Measurements from ENCODE around the gene RXRB. TPM values are rescaled to one million over a fixed set of nuclear protein-coding genes. Genes with fewer than 3 reads are reported as not detected.

RXRB gene
- total and polyA plus RNA-seq, 2 of the 13 experiments (the other 11 are each of a cell fraction or from before 2014, with no cell fraction given), result 26.7 to 55.7 TPM

DNA sequence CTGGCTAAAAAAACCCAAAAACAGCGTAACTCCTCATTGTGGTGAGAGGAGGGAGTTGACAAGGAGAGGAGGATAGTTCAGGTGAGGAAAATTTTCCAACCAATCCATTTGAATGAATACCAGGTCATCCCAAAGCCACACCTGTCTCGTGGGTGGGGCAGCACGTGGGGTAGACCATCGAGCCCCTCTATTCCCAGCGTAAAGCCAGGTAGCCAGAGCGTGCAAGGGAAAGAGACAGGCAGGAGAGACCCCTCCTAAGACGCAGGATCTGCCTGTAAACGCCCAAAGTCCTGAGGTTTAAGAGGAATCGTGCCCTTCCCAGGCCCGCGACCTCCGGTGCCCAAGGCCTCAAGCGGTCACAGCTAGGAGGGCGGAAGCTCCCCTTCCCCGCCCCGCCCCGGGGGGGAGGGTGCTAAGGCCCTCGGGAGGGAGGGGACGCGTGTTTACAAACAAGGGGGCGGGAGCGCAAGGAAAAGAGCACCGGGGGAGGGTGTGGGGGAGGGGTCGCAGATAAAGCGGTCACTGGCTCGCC lies 712 bp downstream of the RXRB start (continued):
- TF ChIP-seq PAX8 (CRISPR knock-in tag; IDR thresholded peaks at IDR 0.05; ENCODE audit: borderline replicate concordance), result 0 out of 2 replicates have a peak, but pooled peaks have one; percentile 28
- TF ChIP-seq DNMT3B (CRISPR knock-in tag; conservative IDR thresholded peaks at IDR 0.05), result 0 out of 2 replicates have a peak, but pooled peaks have one; percentile 57
- no peak for TF ChIP-seq NFYB (CRISPR knock-in tag; IDR thresholded peaks at IDR 0.05)
- 0 out of 2 replicates have a peak, but pooled peaks have one; percentile 64 for TF ChIP-seq ZNF589 (CRISPR knock-in tag; conservative IDR thresholded peaks at IDR 0.05)
- TF ChIP-seq TBX2 (CRISPR knock-in tag; IDR thresholded peaks at IDR 0.05; ENCODE audit: borderline replicate concordance), result peak; percentile 73; the same call in 1 of the 2 replicates
- TF ChIP-seq NCOR1 (IDR thresholded peaks at IDR 0.05; ENCODE audit: borderline replicate concordance, low read length), result peak; percentile 61; the same call in 1 of the 2 replicates
- peak; percentile 65; the same call in 1 of the 2 replicates for TF ChIP-seq ARNT2 (CRISPR knock-in tag; IDR thresholded peaks at IDR 0.05; ENCODE audit: low read depth)
- TF ChIP-seq ZNF780A (CRISPR knock-in tag; IDR thresholded peaks at IDR 0.05), result peak; percentile 75; the same call in 1 of the 2 replicates
- peak; percentile 56; the same call in 1 of the 2 replicates for TF ChIP-seq ZSCAN22 (CRISPR knock-in tag; IDR thresholded peaks at IDR 0.05)
- peak; percentile 71; the same call in 1 of the 2 replicates for TF ChIP-seq ZNF44 (CRISPR knock-in tag; IDR thresholded peaks at IDR 0.05)
- TF ChIP-seq ZSCAN20 (CRISPR knock-in tag; IDR thresholded peaks at IDR 0.05; ENCODE audit: borderline replicate concordance), result no peak
- TF ChIP-seq, protein P1, sequence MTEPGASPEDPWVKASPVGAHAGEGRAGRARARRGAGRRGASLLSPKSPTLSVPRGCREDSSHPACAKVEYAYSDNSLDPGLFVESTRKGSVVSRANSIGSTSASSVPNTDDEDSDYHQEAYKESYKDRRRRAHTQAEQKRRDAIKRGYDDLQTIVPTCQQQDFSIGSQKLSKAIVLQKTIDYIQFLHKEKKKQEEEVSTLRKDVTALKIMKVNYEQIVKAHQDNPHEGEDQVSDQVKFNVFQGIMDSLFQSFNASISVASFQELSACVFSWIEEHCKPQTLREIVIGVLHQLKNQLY (CRISPR knock-in tag; IDR thresholded peaks at IDR 0.05), result peak; percentile 33; the same call in 1 of the 2 replicates
- no peak for TF ChIP-seq AHR (CRISPR knock-in tag; IDR thresholded peaks at IDR 0.05)
- TF ChIP-seq PREB (CRISPR knock-in tag; IDR thresholded peaks at IDR 0.05), result no peak
- TF ChIP-seq HNF4A (CRISPR knock-in tag; IDR thresholded peaks at IDR 0.05), result peak; percentile 50
- TF ChIP-seq, protein P2, sequence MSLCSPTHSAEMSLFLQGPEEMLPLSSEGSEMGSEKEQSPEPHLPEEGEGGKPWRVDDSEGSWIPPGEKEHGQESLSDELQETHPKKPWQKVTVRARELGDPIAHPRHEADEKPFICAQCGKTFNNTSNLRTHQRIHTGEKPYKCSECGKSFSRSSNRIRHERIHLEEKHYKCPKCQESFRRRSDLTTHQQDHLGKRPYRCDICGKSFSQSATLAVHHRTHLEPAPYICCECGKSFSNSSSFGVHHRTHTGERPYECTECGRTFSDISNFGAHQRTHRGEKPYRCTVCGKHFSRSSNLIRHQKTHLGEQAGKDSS (CRISPR knock-in tag; IDR thresholded peaks at IDR 0.05; ENCODE audit: borderline replicate concordance, low read depth), result peak; percentile 69; the same call in 1 of the 2 replicates
- peak; percentile 76 for TF ChIP-seq RARA (CRISPR knock-in tag; IDR thresholded peaks at IDR 0.05)
- 0 out of 2 replicates have a peak, but pooled peaks have one; percentile 37 for TF ChIP-seq DMTF1 (CRISPR knock-in tag; IDR thresholded peaks at IDR 0.05)
- TF ChIP-seq IKZF1 (IDR thresholded peaks at IDR 0.05), result no peak
- no peak for TF ChIP-seq USF2 (IDR thresholded peaks at IDR 0.05; ENCODE audit: low read depth, low read length)
- peak; percentile 54; the same call in 1 of the 2 replicates for TF ChIP-seq USF2 (CRISPR knock-in tag; IDR thresholded peaks at IDR 0.05; ENCODE audit: borderline replicate concordance)
